ENCODE measurements around the gene SPRYD7. TPM values are rescaled to one million over a fixed set of nuclear protein-coding genes. Genes with fewer than 3 reads are reported as not detected.
A peak's percentile ranks its signal among the peaks of the same experiment; 100 is the strongest.

SPRYD7 gene
- total and polyA plus RNA-seq, 2 of the 8 experiments (the other 6 are each of a cell fraction or from before 2014, with no cell fraction given): 1.1 to 3.1 TPM

DNA sequence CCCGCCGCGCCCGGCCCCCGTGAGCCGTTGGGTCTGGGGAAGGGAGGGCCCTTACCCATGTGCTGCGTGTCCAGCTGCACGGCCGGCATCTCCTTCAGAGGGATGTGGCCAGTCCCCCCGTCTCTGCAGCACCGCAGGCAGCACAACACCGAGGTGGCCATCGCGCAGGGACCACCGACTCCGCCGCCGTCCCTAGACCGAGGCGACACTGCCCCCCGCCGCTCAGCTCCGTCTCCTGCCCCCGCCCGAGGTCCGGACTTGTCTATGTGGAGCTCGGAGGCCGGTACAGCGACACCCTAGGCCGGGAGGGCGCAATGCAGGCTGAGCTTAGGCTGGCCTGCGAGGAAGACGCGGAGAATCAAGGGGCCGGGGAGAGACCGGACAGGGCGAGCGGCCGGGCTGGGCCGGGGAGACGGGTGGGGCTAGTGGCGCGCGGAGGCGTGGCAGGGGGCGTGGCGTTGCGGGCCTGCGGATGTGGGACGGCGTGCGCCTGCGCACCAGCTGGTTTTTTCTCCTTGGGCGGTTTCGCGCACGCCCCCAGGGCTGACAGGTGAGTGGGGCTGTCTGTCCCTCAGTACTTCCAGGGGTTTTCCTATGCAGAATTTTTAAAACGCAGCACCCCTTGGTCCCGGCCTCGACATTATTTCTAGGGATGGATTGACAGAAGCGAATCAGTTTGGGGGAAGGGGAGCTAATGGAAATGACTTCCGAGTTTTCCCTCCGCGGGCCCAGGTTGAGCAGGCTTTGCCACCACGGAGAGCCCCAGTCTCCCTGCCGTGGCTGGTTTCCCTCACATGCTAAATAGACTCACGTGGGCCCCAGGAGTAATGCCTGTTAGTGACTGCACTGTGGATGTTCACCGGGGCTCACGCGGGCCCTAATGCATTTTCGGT lies at the start of gene SPRYD7 (continued):
- no peak for TF ChIP-seq TAF1 (IDR thresholded peaks at IDR 0.05; ENCODE audit: low read depth, low read length)
- TF ChIP-seq SIN3A (conservative IDR thresholded peaks at IDR 0.05 in 1 of 2, IDR thresholded peaks at IDR 0.05 in 1 of 2; ENCODE audit: low read depth in 1 of 2, low read length in 2 of 2): peak in 1 of 2 experiments; percentile 51; a peak in 3 of 4 replicates
- TF ChIP-seq SRF (IDR thresholded peaks at IDR 0.05; ENCODE audit: low read depth, low read length): no peak
- TF ChIP-seq CREB1 (IDR thresholded peaks at IDR 0.05): peak; percentile 36; the same call in 1 of the 2 replicates
- TF ChIP-seq SUZ12 (IDR thresholded peaks at IDR 0.05; ENCODE audit: low read length): no peak
- TF ChIP-seq POLR2A (IDR thresholded peaks at IDR 0.05; ENCODE audit: control extremely low read depth in 1 of 2, low read depth in 2 of 2, low read length in 2 of 2): no peak
- no peak for TF ChIP-seq MAFK (IDR thresholded peaks at IDR 0.05; ENCODE audit: low read depth, low read length)
- no peak for TF ChIP-seq NANOG (IDR thresholded peaks at IDR 0.05; ENCODE audit: insufficient read depth, low read depth, low read length, poor library complexity, severe bottlenecking)
- TF ChIP-seq KDM5A (IDR thresholded peaks at IDR 0.05; ENCODE audit: low read length): no peak
- no peak for TF ChIP-seq SP1 (IDR thresholded peaks at IDR 0.05; ENCODE audit: low read depth, low read length)
- no peak; the same call in 1 of the 2 replicates for TF ChIP-seq KDM1A (IDR thresholded peaks at IDR 0.05; ENCODE audit: borderline replicate concordance, low read length)
- no peak for TF ChIP-seq TEAD4 (IDR thresholded peaks at IDR 0.05; ENCODE audit: low read depth, low read length)
- TF ChIP-seq ASH2L (IDR thresholded peaks at IDR 0.05; ENCODE audit: low read length): peak; percentile 39
- TF ChIP-seq CHD1 (IDR thresholded peaks at IDR 0.05; ENCODE audit: low read depth, low read length): no peak
- TF ChIP-seq SIX5 (IDR thresholded peaks at IDR 0.05; ENCODE audit: low read depth, low read length): no peak
- no peak for TF ChIP-seq CBX8 (IDR thresholded peaks at IDR 0.05; ENCODE audit: borderline replicate concordance, low read depth, low read length)
- peak; percentile 24; the same call in 1 of the 2 replicates for TF ChIP-seq TBP (IDR thresholded peaks at IDR 0.05; ENCODE audit: low read depth, low read length)
- TF ChIP-seq CEBPB (IDR thresholded peaks at IDR 0.05; ENCODE audit: low read depth, low read length): no peak
- TF ChIP-seq HDAC6 (IDR thresholded peaks at IDR 0.05; ENCODE audit: low read depth, low read length): no peak
- TF ChIP-seq KDM4A (IDR thresholded peaks at IDR 0.05; ENCODE audit: low read depth, low read length, severe bottlenecking): peak; percentile 91
- no peak for TF ChIP-seq GABPA (IDR thresholded peaks at IDR 0.05; ENCODE audit: borderline replicate concordance, insufficient read depth, low read length)
- TF ChIP-seq, protein P1, sequence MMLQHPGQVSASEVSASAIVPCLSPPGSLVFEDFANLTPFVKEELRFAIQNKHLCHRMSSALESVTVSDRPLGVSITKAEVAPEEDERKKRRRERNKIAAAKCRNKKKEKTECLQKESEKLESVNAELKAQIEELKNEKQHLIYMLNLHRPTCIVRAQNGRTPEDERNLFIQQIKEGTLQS (IDR thresholded peaks at IDR 0.05; ENCODE audit: insufficient read depth, low read depth, low read length): no peak
- no peak for TF ChIP-seq PHF8 (conservative IDR thresholded peaks at IDR 0.05; ENCODE audit: low read depth, low read length)
- TF ChIP-seq RXRA (IDR thresholded peaks at IDR 0.05; ENCODE audit: insufficient read depth, low read depth, low read length): no peak
- TF ChIP-seq EGR1 (IDR thresholded peaks at IDR 0.05; ENCODE audit: borderline replicate concordance, low read depth, low read length): peak; percentile 77

All from H1 (cell line).